ENCODE results near the gene TDP1. TPM values are rescaled to one million over a fixed set of nuclear protein-coding genes. Genes with fewer than 3 reads are reported as not detected.

Gene TDP1
- total RNA-seq, 2 donors from 2014 or later: 12.0 to 18.2 TPM

GRCh38 chr14:89927186-89927865 lies 28.4 kb upstream of the TDP1 start:
- Histone ChIP-seq H3K36me3 (no peaks in the 10 kb centered on the region), H3K27me3 (replicated peaks; ENCODE audit: insufficient read depth) (no peaks in the 10 kb centered on the region), H3K9me3 (no peaks in the 10 kb centered on the region), H3K27ac (no peak overlapping the region), H3K4me3 (no peak overlapping the region), H3K4me1 (replicated peaks) (no peaks in the 10 kb centered on the region)
- DNase-seq (ENCODE audit: low spot score): no peak
- 93% methylated on average over 13 of the region's 13 CpGs for whole genome bisulfite sequencing
- intact Hi-C loops (cut with DNase I): no loop called here
- TF ChIP-seq POLR2A (IDR thresholded peaks at IDR 0.05): no peak
- TF ChIP-seq, protein P1, sequence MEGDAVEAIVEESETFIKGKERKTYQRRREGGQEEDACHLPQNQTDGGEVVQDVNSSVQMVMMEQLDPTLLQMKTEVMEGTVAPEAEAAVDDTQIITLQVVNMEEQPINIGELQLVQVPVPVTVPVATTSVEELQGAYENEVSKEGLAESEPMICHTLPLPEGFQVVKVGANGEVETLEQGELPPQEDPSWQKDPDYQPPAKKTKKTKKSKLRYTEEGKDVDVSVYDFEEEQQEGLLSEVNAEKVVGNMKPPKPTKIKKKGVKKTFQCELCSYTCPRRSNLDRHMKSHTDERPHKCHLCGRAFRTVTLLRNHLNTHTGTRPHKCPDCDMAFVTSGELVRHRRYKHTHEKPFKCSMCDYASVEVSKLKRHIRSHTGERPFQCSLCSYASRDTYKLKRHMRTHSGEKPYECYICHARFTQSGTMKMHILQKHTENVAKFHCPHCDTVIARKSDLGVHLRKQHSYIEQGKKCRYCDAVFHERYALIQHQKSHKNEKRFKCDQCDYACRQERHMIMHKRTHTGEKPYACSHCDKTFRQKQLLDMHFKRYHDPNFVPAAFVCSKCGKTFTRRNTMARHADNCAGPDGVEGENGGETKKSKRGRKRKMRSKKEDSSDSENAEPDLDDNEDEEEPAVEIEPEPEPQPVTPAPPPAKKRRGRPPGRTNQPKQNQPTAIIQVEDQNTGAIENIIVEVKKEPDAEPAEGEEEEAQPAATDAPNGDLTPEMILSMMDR (IDR thresholded peaks at IDR 0.05): no peak
- TF ChIP-seq POLR2AphosphoS5 (IDR thresholded peaks at IDR 0.05): no peak

- no peak for DNase-seq (ENCODE audit: low spot score)
- H3K36me3 ChIP-seq: no peaks in the 10 kb centered on the region
- H3K27me3 ChIP-seq (replicated peaks; ENCODE audit: insufficient read depth): no peaks in the 10 kb centered on the region
- no peak overlapping the region for H3K4me3 ChIP-seq
- no peak overlapping the region for H3K27ac ChIP-seq
- intact Hi-C loops (cut with DNase I): no loop called here
- WGBS: 39% methylated on average over 6 of the region's 6 CpGs
- no peak for TF ChIP-seq POLR2A (IDR thresholded peaks at IDR 0.05)
- TF ChIP-seq, protein P1 (IDR thresholded peaks at IDR 0.05): no peak
- no peak for TF ChIP-seq POLR2AphosphoS5 (IDR thresholded peaks at IDR 0.05)
- no peaks in the 10 kb centered on the region for H3K9me3 ChIP-seq
- H3K4me1 ChIP-seq (replicated peaks): no peaks in the 10 kb centered on the region
Measured at GRCh38 chr14:89933002-89933401, 22.7 kb upstream of the TDP1 start.

- intact Hi-C loops (cut with DNase I): no loop called here
- DNase-seq (ENCODE audit: low spot score): no peak
- H3K9me3 ChIP-seq: no peaks in the 10 kb centered on the region
- no peaks in the 10 kb centered on the region for H3K36me3 ChIP-seq
- TF ChIP-seq, protein P1 (IDR thresholded peaks at IDR 0.05): no peak
- TF ChIP-seq POLR2AphosphoS5 (IDR thresholded peaks at IDR 0.05) (no peak), POLR2A (IDR thresholded peaks at IDR 0.05) (no peak)
- no peak overlapping the region for H3K4me3 ChIP-seq
- H3K4me1 ChIP-seq (replicated peaks): no peaks in the 10 kb centered on the region
- WGBS: 62% methylated on average over 3 of the region's 3 CpGs
- no peaks in the 10 kb centered on the region for H3K27me3 ChIP-seq (replicated peaks; ENCODE audit: insufficient read depth)
- no peak overlapping the region for H3K27ac ChIP-seq
Measured at GRCh38 chr14:89936654-89937185, 19.0 kb upstream of the TDP1 start.

- Histone ChIP-seq H3K9me3 (no peaks in the 10 kb centered on the region), H3K4me1 (replicated peaks) (no peaks in the 10 kb centered on the region), H3K4me3 (no peak overlapping the region), H3K27ac (no peak overlapping the region), H3K27me3 (replicated peaks; ENCODE audit: insufficient read depth) (no peaks in the 10 kb centered on the region), H3K36me3 (no peaks in the 10 kb centered on the region)
- intact Hi-C loops (cut with DNase I): no loop called here
- WGBS: 96% methylated on average over 2 of the region's 2 CpGs
- TF ChIP-seq POLR2AphosphoS5 (IDR thresholded peaks at IDR 0.05): no peak
- TF ChIP-seq POLR2A (IDR thresholded peaks at IDR 0.05): no peak
- TF ChIP-seq, protein P1 (IDR thresholded peaks at IDR 0.05): no peak
- no peak for DNase-seq (ENCODE audit: low spot score)
Measured at GRCh38 chr14:89941830-89942377, 13.8 kb upstream of the TDP1 start.

- H3K27ac ChIP-seq: no peak overlapping the region
- no peak for DNase-seq (ENCODE audit: low spot score)
- TF ChIP-seq, protein P1 (IDR thresholded peaks at IDR 0.05): no peak
- TF ChIP-seq POLR2AphosphoS5 (IDR thresholded peaks at IDR 0.05): no peak
- TF ChIP-seq POLR2A (IDR thresholded peaks at IDR 0.05): no peak
- intact Hi-C loops (cut with DNase I): no loop called here
- H3K9me3 ChIP-seq: no peaks in the 10 kb centered on the region
- no peaks in the 10 kb centered on the region for H3K36me3 ChIP-seq
- H3K4me3 ChIP-seq: no peak overlapping the region
- H3K4me1 ChIP-seq (replicated peaks): no peaks in the 10 kb centered on the region
- H3K27me3 ChIP-seq (replicated peaks; ENCODE audit: insufficient read depth): no peaks in the 10 kb centered on the region
Measured at GRCh38 chr14:89947344-89947743, 8.4 kb upstream of the TDP1 start.

Data from prostate gland (tissue), 2 donors.